Activated gamma-delta T cell (primary cell): Measurements from ENCODE around the gene ASF1B.
"Not testable (repeated sequence)": the region's sequence is repeated elsewhere in the genome, so short reads cannot be mapped to it uniquely, and the experiment has no call there.

ENCODE experiments used
- DNase-seq: peaks from one replicate; lab custom pipeline; 2025; lab: John Stamatoyannopoulos, UW
- total RNA-seq, 2 donors: gene quantifications; one replicate each; lab custom pipeline; 2026; lab: John Stamatoyannopoulos, UW

Gene ASF1B
- total RNA-seq = 1.9 to 4.6 reads per million in 2 donors

- DNase-seq = peak; percentile 99
These were observed at the start of gene ASF1B for GRCh38 chr19:14136509-14137281. TSS of gene ASF1B (minus strand) at chr19:14136589. CDS start at chr19:14136456, 133 bp downstream.

DNA sequence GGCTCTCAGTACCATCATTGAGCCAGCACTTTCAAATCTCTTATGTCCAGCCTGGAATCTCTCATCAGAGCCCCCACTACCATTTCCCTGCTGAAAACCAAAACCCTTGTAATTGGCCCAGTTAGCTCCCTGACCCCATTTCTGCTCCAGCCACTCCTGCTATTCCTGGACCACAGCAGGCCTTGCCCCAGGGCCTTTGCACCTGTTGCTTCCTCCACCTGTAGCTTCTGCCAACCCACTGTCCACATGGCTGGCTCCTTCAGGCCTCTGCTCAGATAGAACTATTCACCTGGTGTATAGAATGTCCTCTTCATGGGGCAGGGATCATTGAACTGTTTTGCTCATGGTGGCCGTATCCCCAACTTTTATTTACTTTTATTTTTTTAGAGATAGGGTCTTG is 49.3 kb upstream of the ASF1B start:
- DNase-seq = not testable (repeated sequence)

- DNase-seq = no peak
These were observed 48.8 kb upstream of the ASF1B start for GRCh38 chr19:14185158-14185557.

GRCh38 chr19:14183741-14184350 is 47.5 kb upstream of the ASF1B start:
- no peak for DNase-seq

DNA sequence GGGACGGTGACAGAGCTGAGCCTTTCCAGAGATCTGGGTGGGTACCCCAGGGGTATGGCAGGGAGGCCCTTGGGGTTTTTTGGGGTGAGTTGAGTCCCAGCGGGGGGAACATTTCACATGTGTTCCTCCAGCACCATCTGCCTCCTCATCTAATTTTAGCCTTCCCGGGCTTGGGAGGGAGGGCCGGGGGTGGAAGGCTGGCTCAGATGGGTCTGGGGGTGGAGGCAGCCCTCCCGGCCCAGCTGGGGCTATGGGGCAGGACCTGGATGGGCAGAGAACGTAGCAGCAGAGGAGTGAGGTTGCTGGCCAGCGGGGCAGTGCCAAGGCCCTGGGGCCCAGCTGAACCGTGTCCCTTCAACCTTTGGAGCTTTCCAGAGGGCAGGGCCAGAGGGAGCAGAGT is 46.1 kb upstream of the ASF1B start:
- DNase-seq = no peak

DNA sequence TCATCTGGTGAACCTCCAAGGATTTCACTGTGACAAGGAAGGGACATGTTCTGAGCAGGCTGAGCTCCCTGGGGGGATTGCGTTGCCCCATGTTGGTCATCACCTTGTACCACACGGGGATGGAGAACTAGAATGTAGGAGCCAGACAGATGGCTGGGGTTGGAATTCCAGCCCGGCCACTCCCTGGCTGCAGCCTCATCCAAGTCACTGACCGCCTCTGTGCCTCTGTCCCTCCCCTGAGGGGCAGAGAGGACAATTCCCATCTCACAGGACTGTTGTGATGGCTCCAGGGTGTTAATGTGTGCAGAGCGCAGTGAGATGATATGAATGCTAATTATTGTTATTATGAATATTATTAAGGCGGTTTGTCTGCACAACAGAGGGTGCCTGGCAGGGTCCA is 45.5 kb upstream of the ASF1B start:
- no peak for DNase-seq

- not testable (repeated sequence) for DNase-seq
These were observed 44.8 kb upstream of the ASF1B start for GRCh38 chr19:14181199-14181598.

- DNase-seq = no peak
These were observed 41.2 kb upstream of the ASF1B start for GRCh38 chr19:14177496-14178074.

GRCh38 chr19:14175351-14175792 is 39.0 kb upstream of the ASF1B start:
- DNase-seq = no peak

DNA sequence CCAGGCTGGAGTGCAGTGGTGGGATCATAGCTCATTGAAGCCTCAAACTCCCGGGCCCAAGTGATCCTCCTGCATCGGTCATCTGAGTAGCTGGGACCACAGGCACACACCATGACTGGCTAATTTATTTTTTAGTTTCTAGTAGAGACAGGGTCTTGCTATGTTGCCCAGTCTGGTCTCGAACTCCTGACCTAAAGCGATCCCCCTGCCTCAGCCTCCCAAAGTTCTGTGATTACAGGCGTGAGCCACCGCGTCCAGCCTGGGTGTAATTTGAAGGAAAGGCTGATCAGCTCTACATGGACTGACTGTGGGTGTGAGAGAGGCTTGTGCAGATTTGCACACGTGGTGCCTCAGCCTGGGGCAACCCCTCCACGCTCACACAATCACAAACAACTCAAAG is 38.5 kb upstream of the ASF1B start:
- DNase-seq = no peak

DNA sequence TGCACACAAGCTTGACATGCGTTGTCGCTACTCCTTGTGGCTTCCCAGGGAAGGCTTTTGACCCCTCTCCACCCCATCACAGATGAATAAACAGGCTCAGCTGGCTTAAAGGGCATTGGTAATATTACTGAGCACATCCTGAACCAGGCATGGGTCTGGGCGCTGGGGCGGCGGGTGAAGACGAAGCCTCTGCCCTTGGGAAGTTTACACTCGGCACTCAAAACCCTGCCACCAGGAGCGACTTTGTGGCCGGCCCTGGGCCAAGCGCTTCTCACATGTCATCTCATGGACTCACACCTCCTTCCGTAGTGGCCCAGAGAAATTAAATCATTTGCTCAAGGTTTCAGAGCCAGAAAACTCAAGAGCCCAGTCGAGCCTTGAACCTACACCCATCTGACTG is 32.6 kb upstream of the ASF1B start:
- no peak for DNase-seq

- DNase-seq = no peak
These were observed 32.0 kb upstream of the ASF1B start for GRCh38 chr19:14168259-14168972.

- no peak for DNase-seq
These were observed 31.3 kb upstream of the ASF1B start for GRCh38 chr19:14167576-14168138.

DNA sequence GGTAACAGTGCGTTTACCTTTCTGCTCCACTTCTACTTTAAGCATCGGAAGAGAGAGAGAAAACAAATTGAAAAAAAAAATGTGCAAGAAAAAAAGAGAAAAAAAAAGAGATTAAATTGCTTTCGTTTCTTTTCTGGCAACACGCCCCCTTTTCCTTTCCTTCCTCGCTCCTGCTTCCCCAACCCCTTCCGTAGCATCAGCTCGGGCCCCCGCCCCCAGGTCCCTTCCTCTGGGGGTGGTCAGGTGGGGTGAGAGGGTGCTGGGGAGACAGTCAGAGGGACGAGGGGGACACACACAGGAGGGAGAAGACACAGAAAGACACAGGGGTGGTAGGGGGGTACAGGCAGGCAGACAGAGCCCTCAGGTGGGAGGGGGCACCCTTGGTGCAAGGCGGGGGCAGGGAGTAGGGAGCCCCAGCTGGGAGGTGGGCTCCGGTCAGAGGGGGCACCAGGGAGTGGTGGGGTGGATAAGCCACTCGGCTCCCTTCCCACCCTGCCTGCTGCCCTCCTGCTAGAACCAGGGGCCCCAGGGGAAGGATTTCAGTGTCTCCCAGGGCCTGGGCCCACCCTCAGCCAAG is 30.7 kb upstream of the ASF1B start:
- no peak for DNase-seq

- DNase-seq = peak; percentile 53
These were observed 29.8 kb upstream of the ASF1B start for GRCh38 chr19:14165990-14166830.

DNA sequence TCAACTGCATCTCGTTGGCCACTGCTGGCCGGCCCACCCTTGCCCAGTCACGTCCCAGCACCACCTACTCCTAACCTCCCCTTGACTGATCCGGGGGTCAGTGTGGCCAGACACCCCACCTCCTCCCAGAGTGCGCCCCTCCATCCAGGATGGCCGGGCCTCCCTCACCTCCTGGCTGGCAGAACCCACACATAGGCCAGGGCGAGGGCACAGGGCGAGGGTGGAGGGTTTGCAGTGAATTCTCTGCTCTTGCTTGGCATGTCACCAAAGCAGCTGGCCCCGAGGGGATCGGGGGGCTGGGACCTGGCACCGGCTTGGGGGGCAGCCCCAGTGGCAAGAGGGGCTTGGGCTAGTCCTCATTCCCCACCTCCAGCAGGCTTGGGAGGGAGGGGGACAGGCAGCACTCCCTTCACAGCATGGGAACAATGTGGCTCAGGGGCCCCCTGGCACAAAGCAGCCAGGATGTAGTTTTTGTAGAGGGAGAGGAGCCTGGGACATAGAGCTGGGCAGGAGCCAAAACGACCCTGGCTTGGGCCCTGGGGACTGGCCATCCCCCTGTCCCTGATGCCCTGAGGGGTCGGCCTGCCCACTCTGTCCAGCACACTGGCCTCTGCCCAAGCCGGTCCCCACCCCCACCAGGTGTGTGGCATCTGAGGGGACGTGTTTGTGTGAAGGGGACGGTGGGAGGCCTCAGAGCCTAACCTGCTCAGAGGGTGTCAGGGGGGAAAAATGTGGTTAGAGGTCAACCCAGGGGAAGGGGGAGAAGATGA is 28.5 kb upstream of the ASF1B start:
- DNase-seq = no peak

- DNase-seq = no peak
These were observed 27.7 kb upstream of the ASF1B start for GRCh38 chr19:14164082-14164481.

DNA sequence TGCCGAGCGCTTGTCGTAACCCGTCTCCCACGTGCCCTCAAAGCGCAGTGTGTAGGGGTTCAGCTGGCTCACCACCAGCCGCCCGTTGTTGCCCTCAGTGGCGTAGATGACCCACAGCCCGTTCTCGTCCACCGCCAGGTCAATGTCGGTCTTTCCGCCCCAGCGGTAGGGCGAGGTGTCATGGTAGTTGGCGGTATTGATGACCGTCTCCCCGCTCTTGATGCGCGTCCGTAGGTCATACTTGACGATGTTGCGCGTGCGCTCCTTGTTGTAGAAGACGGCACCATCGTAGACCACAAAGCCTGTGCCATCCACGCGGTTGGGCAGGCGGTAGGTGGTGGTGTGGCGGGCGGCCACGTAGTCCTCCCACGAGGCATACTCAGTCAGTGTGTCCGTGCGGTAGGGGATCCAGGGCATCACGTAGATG is 26.5 kb upstream of the ASF1B start:
- DNase-seq = no peak

DNA sequence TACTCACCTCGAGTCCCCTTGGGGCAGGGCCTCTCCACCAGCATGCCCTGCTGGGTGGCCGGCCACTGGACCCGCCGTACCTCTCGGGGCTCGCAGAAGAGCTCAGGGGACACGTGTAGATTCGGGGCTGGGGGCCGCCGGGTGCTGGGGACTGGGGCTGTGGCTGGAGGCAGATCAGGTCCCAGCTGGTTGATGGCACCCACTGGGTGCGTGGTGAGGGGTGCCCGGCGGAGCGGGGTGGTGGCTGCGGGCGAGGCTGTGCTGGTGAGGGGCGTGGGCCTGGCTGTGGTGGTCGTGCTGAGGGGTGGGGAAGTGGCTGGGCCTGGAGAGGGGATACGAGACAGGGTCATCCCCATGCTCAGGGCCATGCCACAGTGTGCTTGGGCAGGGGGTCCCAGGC is 24.9 kb upstream of the ASF1B start:
- no peak for DNase-seq
